Activated naive CD8-positive, alpha-beta T cell treated with anti-CD3 and anti-CD28 coated beads, Interleukin-2, amount 10 ng/mL, durations not matched to agents 7 days and 5 days (primary cell): ENCODE measurements around the gene RBL1. TPM values are rescaled to one million over a fixed set of nuclear protein-coding genes. Genes with fewer than 3 reads are reported as not detected.
A peak's percentile ranks its signal among the peaks of the same experiment; 100 is the strongest.
"Not testable (repeated sequence)": the region's sequence is repeated elsewhere in the genome, so short reads cannot be mapped to it uniquely, and the experiment has no call there.

Experiments
- ATAC-seq: fragments of 150-1000 bp; cut with Tn5 transposase; one replicate; pipeline ENCODE4 v1.10.0; 2021; ENCODE audit warnings: low read depth, moderate library complexity
- POLR2A ChIA-PET: fragments of 350-600 bp; sonication (Branson Sonifier 250); formaldehyde crosslinking; loops from one replicate; lab custom pipeline; 2021; ENCODE audit warnings: antibody characterized with exemption; lab: Charles Lee
- DNase-seq: peaks from one replicate; pipeline ENCODE4 v3.0.0; 2021
- H3K27ac Mint-ChIP-seq: one replicate; pipeline ENCODE4 v1.8.0; 2022; ENCODE audit warnings: mild to moderate bottlenecking, mixed read lengths
- H3K27me3 Mint-ChIP-seq: one replicate; pipeline ENCODE4 v1.8.0; 2022; ENCODE audit warnings: mild to moderate bottlenecking, moderate library complexity, mixed read lengths
- H3K36me3 Mint-ChIP-seq: one replicate; pipeline ENCODE4 v1.8.0; 2021; ENCODE audit warnings: mild to moderate bottlenecking, mixed read lengths
- H3K4me1 Mint-ChIP-seq: one replicate; pipeline ENCODE4 v1.8.0; 2021; ENCODE audit warnings: mixed read lengths
- H3K4me3 Mint-ChIP-seq: one replicate; pipeline ENCODE4 v1.8.0; 2022; ENCODE audit warnings: mild to moderate bottlenecking, moderate library complexity, mixed read lengths
- H3K9me3 Mint-ChIP-seq: one replicate; pipeline ENCODE4 v1.8.0; 2021; ENCODE audit warnings: mixed read lengths
- total RNA-seq, 2 experiments: library from RNA; stranded (reverse); gene quantifications; one replicate each; pipeline ENCODE4 v1.2.3, GENCODE V29; 2021

The RBL1 gene
- total RNA-seq, 2 experiments from 2014 or later, result 46.8 to 49.4 TPM

GRCh38 chr20:37005062-37005942 lies 90.5 kb downstream of the RBL1 start:
- H3K4me3 Mint-ChIP-seq, H3K9me3 Mint-ChIP-seq, H3K27me3 Mint-ChIP-seq, DNase-seq, ATAC-seq: not testable (repeated sequence)
- peaks cover 28% of the 10 kb centered on the region for H3K36me3 Mint-ChIP-seq
- H3K4me1 Mint-ChIP-seq, result peaks cover 25% of the 10 kb centered on the region
- POLR2A ChIA-PET, result interaction anchor here (0.6 to 1.7 kb wide), 5 partner anchors 10 to 84 kb away, joined by 3 to 4 read pairs (median 3); no protein-coding TSS in a partner anchor
- H3K27ac Mint-ChIP-seq, result peak overlapping the region; percentile 73

DNA sequence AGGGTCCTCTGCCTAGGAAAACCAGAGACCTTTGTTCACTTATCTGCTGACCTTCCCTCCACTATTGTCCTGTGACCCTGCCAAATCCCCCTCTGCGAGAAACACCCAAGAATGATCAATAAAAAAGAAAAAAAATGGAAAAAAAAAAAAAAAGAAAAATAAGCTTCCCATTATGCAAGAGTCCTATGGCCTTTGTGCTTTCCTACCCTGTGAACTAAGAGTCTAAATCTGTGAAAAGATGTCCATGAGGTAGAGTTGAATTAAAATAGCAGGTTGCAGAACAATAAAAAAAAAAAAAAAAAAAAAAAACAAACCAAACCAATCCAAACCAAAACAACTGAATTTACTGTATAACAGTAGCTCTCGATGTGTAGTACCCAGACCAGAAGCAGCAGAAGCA lies 94.2 kb downstream of the RBL1 start:
- Mint-ChIP-seq H3K36me3 (peaks cover 43% of the 10 kb centered on the region), H3K4me1 (peaks cover 12% of the 10 kb centered on the region)
- not testable (repeated sequence) for H3K4me3 Mint-ChIP-seq, H3K9me3 Mint-ChIP-seq, DNase-seq, H3K27me3 Mint-ChIP-seq, H3K27ac Mint-ChIP-seq, ATAC-seq
- POLR2A ChIA-PET, result interaction anchor here (1.0 kb wide), 1 partner anchor 91 kb away, joined by 4 read pairs; no protein-coding TSS in a partner anchor

- H3K36me3 Mint-ChIP-seq, result peaks cover 55% of the 10 kb centered on the region
- POLR2A ChIA-PET, H3K27me3 Mint-ChIP-seq, H3K4me1 Mint-ChIP-seq, H3K4me3 Mint-ChIP-seq, H3K9me3 Mint-ChIP-seq, DNase-seq, ATAC-seq, H3K27ac Mint-ChIP-seq: not testable (repeated sequence)
These were observed 95.6 kb downstream of the RBL1 start for GRCh38 chr20:37000171-37000570.

GRCh38 chr20:36998652-36999051 lies 97.1 kb downstream of the RBL1 start:
- POLR2A ChIA-PET, result no interaction called here
- DNase-seq (no peak), ATAC-seq (no peak)
- H3K27ac Mint-ChIP-seq, result peak overlapping the region; percentile 30
- H3K9me3 Mint-ChIP-seq, result peaks cover 8% of the 10 kb centered on the region
- H3K27me3 Mint-ChIP-seq, result no peaks in the 10 kb centered on the region
- H3K4me1 Mint-ChIP-seq, result peaks cover 8% of the 10 kb centered on the region
- H3K4me3 Mint-ChIP-seq, result no peak overlapping the region
- H3K36me3 Mint-ChIP-seq, result peaks cover 64% of the 10 kb centered on the region

- Mint-ChIP-seq H3K27ac (no peak overlapping the region), H3K4me3 (no peak overlapping the region), H3K36me3 (peaks cover 61% of the 10 kb centered on the region), H3K9me3 (peaks cover 14% of the 10 kb centered on the region), H3K27me3 (no peaks in the 10 kb centered on the region), H3K4me1 (peaks cover 8% of the 10 kb centered on the region)
- POLR2A ChIA-PET, result no interaction called here
- DNase-seq (no peak), ATAC-seq (no peak)
These were observed 98.7 kb downstream of the RBL1 start for GRCh38 chr20:36997121-36997520.

- not testable (repeated sequence) for DNase-seq, H3K4me3 Mint-ChIP-seq, ATAC-seq, H3K27me3 Mint-ChIP-seq, H3K27ac Mint-ChIP-seq
- peaks cover 17% of the 10 kb centered on the region for H3K4me1 Mint-ChIP-seq
- peaks cover 15% of the 10 kb centered on the region for H3K9me3 Mint-ChIP-seq
- POLR2A ChIA-PET, result interaction anchor here (0.8 to 1.5 kb wide), 2 partner anchors 9 to 101 kb away, joined by 4 to 8 read pairs; partner anchors contain the start of gene RBL1
- H3K36me3 Mint-ChIP-seq, result peaks cover 68% of the 10 kb centered on the region
These were observed 101.6 kb downstream of the RBL1 start for GRCh38 chr20:36994221-36994620.

DNA sequence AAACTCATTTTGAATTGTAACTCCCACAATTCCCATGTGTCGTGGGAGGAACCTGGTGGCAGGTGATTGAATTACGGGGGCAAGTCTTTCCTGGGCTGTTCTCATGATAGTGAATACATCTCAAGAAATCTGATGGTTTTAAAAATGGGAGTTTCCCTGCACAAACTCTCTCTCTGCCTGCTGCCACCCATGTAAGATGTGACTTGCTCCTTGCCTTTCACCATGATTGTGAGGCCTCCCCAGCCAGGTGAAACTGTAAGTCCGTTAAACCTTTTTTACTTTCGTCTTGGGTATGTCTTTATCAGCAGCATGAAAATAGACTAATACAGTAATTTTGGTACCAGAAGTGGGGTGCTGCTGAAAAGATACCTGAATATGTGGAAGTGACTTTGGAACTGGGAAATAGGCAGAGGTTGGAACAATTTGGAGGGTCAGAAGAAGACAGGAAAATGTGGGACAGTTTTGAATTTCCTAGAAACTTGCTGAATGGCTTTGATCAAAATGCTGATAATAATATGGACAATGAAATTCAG lies 102.9 kb downstream of the RBL1 start:
- POLR2A ChIA-PET, result interaction anchor here (0.6 to 1.5 kb wide), 3 partner anchors 11 to 103 kb away, joined by 3 to 4 read pairs (median 3); partner anchors contain the start of gene RBL1
- ATAC-seq (no peak), DNase-seq (no peak)
- Mint-ChIP-seq H3K9me3 (peaks cover 20% of the 10 kb centered on the region), H3K4me1 (peaks cover 27% of the 10 kb centered on the region), H3K27ac (peak overlapping the region; percentile 74), H3K36me3 (peaks cover 73% of the 10 kb centered on the region), H3K27me3 (no peaks in the 10 kb centered on the region), H3K4me3 (no peak overlapping the region)

DNA sequence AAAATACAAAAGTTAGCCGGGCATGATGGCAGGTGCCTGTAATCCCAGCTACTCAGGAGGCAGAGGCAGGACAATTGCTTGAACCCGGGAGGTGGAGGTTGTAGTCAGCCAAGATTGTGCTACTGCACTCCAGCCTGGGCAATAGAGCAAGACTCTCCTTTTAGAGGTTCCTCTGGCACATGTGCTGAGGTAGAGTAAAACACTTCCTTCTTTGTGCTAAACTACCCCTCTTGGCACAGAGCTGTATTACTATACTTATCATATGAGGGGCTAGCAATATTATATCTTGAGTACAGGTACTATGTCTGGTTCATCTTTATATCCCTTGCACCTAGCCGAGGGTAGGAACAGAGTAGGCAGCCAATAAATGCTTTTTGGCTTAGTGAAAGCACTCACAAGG lies 104.1 kb downstream of the RBL1 start:
- peaks cover 29% of the 10 kb centered on the region for H3K4me1 Mint-ChIP-seq
- H3K36me3 Mint-ChIP-seq, result peaks cover 67% of the 10 kb centered on the region
- H3K27me3 Mint-ChIP-seq, result no peaks in the 10 kb centered on the region
- DNase-seq, result no peak
- no peak overlapping the region for H3K27ac Mint-ChIP-seq
- no peak for ATAC-seq
- POLR2A ChIA-PET, result no interaction called here
- peaks cover 20% of the 10 kb centered on the region for H3K9me3 Mint-ChIP-seq
- no peak overlapping the region for H3K4me3 Mint-ChIP-seq

- Mint-ChIP-seq H3K27me3 (no peaks in the 10 kb centered on the region), H3K4me1 (peaks cover 27% of the 10 kb centered on the region), H3K27ac (no peak overlapping the region), H3K36me3 (peaks cover 54% of the 10 kb centered on the region), H3K9me3 (peaks cover 13% of the 10 kb centered on the region), H3K4me3 (no peak overlapping the region)
- ATAC-seq (no peak), DNase-seq (no peak)
- POLR2A ChIA-PET, result interaction anchor here (1.6 kb wide), 1 partner anchor 15 kb away, joined by 7 read pairs; no protein-coding TSS in a partner anchor
These were observed 106.0 kb downstream of the RBL1 start for GRCh38 chr20:36989797-36990196.

DNA sequence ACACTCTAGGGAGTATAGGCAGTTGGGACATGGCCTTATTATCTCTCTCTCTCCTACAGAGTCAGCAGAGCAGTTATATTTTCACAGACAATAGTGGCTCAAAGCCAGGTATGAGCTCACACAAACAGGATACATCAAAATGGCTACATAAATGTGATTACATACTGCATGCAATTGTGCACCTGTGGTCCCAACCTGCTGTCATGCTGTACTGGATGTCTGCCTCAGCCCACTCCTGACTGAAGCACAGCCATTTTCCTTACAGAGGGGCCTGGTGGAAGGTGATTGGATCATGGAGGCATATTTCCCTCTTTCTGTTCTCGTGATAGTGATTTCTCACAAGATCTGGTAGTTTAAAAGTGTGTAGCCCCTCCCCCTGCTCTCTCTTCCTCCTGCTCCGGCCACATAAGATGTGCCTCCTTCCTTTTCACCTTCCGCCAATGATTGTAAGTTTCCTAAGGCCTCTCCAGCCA lies 107.3 kb downstream of the RBL1 start:
- peaks cover 27% of the 10 kb centered on the region for H3K4me1 Mint-ChIP-seq
- peaks cover 13% of the 10 kb centered on the region for H3K9me3 Mint-ChIP-seq
- DNase-seq, result no peak
- ATAC-seq, result peak; percentile 65
- peak overlapping the region; percentile 2 for H3K4me3 Mint-ChIP-seq
- POLR2A ChIA-PET, result interaction anchor here (1.6 kb wide), 1 partner anchor 14 kb away, joined by 7 read pairs; no protein-coding TSS in a partner anchor
- H3K36me3 Mint-ChIP-seq, result peaks cover 43% of the 10 kb centered on the region
- peak overlapping the region; percentile 76 for H3K27ac Mint-ChIP-seq
- H3K27me3 Mint-ChIP-seq, result no peaks in the 10 kb centered on the region

DNA sequence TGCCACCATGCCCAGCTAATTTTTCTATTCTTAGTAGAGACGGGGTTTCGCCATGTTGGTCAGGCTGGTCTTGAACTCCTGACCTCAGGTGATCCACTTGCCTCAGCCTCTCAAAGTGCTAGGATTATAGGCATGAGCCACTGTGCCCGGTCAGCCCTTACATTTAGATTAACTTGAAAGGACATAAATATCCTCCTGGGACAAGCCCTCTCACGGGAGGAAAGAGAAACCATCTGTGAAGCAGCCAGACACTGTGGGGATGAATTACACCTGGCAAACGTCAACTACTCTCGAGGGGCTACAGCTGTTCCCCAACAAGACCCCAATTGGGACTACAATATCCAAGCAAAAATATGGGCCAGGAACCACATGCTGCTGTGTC lies 111.5 kb downstream of the RBL1 start:
- Mint-ChIP-seq H3K4me3 (no peak overlapping the region), H3K27ac (no peak overlapping the region), H3K27me3 (no peaks in the 10 kb centered on the region), H3K4me1 (peaks cover 14% of the 10 kb centered on the region), H3K9me3 (peaks cover 6% of the 10 kb centered on the region), H3K36me3 (peaks cover 27% of the 10 kb centered on the region)
- DNase-seq (no peak), ATAC-seq (no peak)
- POLR2A ChIA-PET, result no interaction called here

DNA sequence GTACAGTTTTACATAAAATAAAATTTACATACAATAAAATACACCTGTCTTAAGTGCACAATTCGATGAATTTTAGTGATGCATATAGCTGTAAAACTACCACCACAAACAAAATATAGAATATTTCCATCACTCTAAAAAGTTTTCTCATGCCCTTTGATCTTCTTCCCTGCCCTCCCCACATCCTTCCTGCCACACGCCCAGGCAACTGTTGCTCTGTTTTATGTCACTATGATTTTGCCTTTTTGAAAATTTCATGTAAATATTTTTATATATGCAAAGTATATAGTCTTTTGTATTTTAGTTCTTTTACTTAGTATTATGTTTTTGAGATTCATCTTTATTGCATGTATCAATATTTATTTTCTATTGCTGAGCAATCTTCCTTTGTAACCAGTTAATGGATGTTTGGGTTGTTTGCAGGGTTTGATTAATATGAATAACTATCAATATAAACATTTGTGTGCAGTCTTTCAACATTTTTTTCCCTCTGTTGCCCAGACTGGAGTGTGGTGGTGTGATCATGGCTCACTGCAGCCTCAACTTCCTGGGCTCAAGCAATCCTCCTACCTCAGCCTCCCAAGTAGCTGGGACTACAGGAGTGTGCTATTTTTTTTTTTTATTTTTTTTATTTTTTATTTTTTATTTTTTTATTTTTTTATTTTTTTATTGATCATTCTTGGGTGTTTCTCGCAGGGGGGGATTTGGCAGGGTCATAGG lies 120.5 kb downstream of the RBL1 start:
- Mint-ChIP-seq H3K36me3 (peaks cover 5% of the 10 kb centered on the region), H3K27ac (peak overlapping the region; percentile 81), H3K9me3 (no peaks in the 10 kb centered on the region), H3K4me3 (peak overlapping the region; percentile 65), H3K27me3 (no peaks in the 10 kb centered on the region), H3K4me1 (peaks cover 25% of the 10 kb centered on the region)
- ATAC-seq (peak; percentile 81), DNase-seq (peak; percentile 51)
- POLR2A ChIA-PET, result interaction anchor here (0.6 to 4.0 kb wide), 9 partner anchors 14 to 120 kb away, joined by 3 to 30 read pairs (median 5); partner anchors contain the start of genes RBL1 and SAMHD1

DNA sequence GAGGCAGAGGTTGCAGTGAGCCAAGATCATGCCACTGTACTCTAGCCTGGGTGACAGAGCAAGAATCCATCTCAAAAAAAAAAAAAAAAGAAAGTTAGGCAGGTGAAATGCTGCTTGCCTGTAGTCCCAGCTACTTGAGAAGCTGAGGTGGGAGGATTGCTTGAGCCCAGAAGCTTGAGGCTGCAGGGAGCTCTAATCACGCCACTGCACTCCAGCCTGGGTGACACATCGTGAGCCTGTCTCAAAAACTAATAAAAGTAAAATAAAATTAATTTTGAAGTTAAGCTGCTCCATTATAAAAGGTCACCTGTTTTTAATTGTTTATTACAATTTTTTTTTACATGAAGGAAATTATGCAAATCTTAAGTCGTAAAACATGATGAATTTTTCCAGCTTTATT lies 121.1 kb downstream of the RBL1 start:
- DNase-seq (no peak), ATAC-seq (peak; percentile 40)
- Mint-ChIP-seq H3K27me3 (no peaks in the 10 kb centered on the region), H3K27ac (peak overlapping the region; percentile 79), H3K36me3 (peaks cover 10% of the 10 kb centered on the region), H3K4me1 (peaks cover 31% of the 10 kb centered on the region), H3K9me3 (no peaks in the 10 kb centered on the region), H3K4me3 (no peak overlapping the region)
- POLR2A ChIA-PET, result interaction anchor here (0.6 to 4.0 kb wide), 9 partner anchors 14 to 121 kb away, joined by 3 to 30 read pairs (median 5); partner anchors contain the start of genes RBL1 and SAMHD1
